HPDE6-E6E7 (cell line): ENCODE results near the gene SIRT3.

ENCODE experiments used
- DNase-seq: peaks from one replicate; pipeline ENCODE4 v3.0.0; 2011; ENCODE audit warnings: missing footprints; ENCODE audit errors: extremely low spot score

The SIRT3 gene

GRCh38 chr11:215581-216037 lies 20.5 kb downstream of the SIRT3 start:
- no peak for DNase-seq

- no peak for DNase-seq
These were observed 22.1 kb downstream of the SIRT3 start for GRCh38 chr11:214083-214482.

GRCh38 chr11:213111-213510 lies 23.0 kb downstream of the SIRT3 start:
- no peak for DNase-seq

GRCh38 chr11:212150-213100 lies 23.7 kb downstream of the SIRT3 start:
- no peak for DNase-seq

GRCh38 chr11:211741-212140 lies 24.4 kb downstream of the SIRT3 start:
- DNase-seq, result no peak

GRCh38 chr11:211295-211694 lies 24.8 kb downstream of the SIRT3 start:
- DNase-seq, result no peak

- DNase-seq, result no peak
These were observed 25.4 kb downstream of the SIRT3 start for GRCh38 chr11:210803-211180.

GRCh38 chr11:210122-210802 lies 25.9 kb downstream of the SIRT3 start:
- DNase-seq, result no peak

GRCh38 chr11:209275-210121 lies 26.6 kb downstream of the SIRT3 start:
- DNase-seq, result no peak

- DNase-seq, result no peak
These were observed 27.3 kb downstream of the SIRT3 start for GRCh38 chr11:208917-209260.

- DNase-seq, result peak; percentile 60
These were observed 27.8 kb downstream of the SIRT3 start for GRCh38 chr11:208181-208916.

- no peak for DNase-seq
These were observed 28.3 kb downstream of the SIRT3 start for GRCh38 chr11:207863-208180.

GRCh38 chr11:207208-207862 lies 28.8 kb downstream of the SIRT3 start, which contains the start of the genes BET1L and RIC8A:
TSS of gene BET1L (minus strand) at chr11:207399. CDS start at chr11:207321, 78 bp downstream.
TSS of gene RIC8A (plus strand) at chr11:207708. CDS start at chr11:208855, 1,147 bp downstream.
- peak; percentile 89 for DNase-seq

- DNase-seq, result no peak
These were observed 29.5 kb downstream of the SIRT3 start for GRCh38 chr11:206526-207207.

GRCh38 chr11:206002-206384 lies 30.1 kb downstream of the SIRT3 start:
- no peak for DNase-seq

GRCh38 chr11:205221-206001 lies 30.7 kb downstream of the SIRT3 start:
- no peak for DNase-seq

- DNase-seq, result no peak
These were observed 31.5 kb downstream of the SIRT3 start for GRCh38 chr11:204587-205109.

GRCh38 chr11:203945-204586 lies 32.1 kb downstream of the SIRT3 start:
- DNase-seq, result no peak
